Right hindlimb (tissue), 1 donor: ENCODE measurements around the gene MDC1.
"Not testable (repeated sequence)": the region's sequence is repeated elsewhere in the genome, so short reads cannot be mapped to it uniquely, and the experiment has no call there.

Experiments used
- DNase-seq: peaks from one replicate; pipeline ENCODE4 v3.0.0-alpha.2; 2018

The MDC1 gene, protein sequence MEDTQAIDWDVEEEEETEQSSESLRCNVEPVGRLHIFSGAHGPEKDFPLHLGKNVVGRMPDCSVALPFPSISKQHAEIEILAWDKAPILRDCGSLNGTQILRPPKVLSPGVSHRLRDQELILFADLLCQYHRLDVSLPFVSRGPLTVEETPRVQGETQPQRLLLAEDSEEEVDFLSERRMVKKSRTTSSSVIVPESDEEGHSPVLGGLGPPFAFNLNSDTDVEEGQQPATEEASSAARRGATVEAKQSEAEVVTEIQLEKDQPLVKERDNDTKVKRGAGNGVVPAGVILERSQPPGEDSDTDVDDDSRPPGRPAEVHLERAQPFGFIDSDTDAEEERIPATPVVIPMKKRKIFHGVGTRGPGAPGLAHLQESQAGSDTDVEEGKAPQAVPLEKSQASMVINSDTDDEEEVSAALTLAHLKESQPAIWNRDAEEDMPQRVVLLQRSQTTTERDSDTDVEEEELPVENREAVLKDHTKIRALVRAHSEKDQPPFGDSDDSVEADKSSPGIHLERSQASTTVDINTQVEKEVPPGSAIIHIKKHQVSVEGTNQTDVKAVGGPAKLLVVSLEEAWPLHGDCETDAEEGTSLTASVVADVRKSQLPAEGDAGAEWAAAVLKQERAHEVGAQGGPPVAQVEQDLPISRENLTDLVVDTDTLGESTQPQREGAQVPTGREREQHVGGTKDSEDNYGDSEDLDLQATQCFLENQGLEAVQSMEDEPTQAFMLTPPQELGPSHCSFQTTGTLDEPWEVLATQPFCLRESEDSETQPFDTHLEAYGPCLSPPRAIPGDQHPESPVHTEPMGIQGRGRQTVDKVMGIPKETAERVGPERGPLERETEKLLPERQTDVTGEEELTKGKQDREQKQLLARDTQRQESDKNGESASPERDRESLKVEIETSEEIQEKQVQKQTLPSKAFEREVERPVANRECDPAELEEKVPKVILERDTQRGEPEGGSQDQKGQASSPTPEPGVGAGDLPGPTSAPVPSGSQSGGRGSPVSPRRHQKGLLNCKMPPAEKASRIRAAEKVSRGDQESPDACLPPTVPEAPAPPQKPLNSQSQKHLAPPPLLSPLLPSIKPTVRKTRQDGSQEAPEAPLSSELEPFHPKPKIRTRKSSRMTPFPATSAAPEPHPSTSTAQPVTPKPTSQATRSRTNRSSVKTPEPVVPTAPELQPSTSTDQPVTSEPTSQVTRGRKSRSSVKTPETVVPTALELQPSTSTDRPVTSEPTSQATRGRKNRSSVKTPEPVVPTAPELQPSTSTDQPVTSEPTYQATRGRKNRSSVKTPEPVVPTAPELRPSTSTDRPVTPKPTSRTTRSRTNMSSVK (N-terminal part only)

GRCh38 chr6:30717129-30717844 is at the start of gene MDC1:
Gene MDC1, minus strand, starts transcription at chr6:30717281. Its CDS starts 2,106 bp downstream, at chr6:30715175.
- DNase-seq, result peak; percentile 100

DNA sequence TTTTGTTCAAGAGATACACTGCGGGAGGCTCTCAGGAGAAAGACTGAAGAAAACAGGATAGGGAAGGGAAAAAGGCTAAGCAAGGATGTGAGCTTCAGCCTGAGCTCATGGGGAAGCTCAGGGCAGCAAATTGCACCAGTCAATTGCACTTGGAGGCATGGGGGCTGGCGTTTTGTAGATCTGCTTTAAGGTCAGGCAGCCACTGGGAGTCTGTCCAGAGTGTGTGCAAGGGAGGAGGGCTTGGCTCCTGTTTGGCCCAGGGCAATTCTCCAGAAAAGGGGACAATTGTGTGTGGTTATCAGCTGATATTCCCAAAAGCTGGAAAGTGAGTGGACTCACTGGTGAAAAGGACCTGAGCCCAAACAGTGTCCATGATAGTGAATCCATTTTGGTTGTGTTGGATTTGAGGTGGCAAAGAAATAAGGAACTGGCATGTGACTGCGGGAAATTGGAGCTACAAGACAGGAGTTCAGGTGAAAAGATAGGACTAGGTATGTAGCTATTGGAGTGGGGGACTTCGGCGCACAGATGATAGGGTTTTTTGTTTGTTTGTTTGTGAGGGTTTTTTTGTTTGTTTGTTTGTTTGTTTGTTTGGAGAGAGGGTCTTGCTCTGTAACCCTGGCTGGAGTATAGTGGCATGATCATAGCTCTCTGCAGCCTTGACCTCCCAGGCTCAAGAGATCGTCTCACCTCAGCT is 49.5 kb upstream of the MDC1 start:
- no peak for DNase-seq

DNA sequence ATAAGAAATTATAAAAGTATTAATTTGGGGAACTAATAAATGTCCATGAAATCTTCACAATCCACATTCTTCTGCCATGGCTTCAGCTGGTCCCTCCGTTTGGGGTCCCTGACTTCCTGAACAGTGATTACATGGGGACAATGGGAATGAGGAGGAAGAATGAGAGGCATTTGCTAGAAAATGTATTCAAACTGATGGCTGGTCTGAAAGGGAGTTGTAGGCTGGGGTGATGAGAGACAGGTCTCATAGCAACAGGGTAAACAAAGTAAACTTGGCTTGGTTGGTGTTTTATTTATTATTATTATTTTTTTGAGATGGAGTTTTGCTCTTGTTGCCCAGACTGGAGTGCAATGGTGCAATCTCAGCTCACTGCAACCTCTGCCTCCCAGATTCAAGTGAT is 48.4 kb upstream of the MDC1 start:
- not testable (repeated sequence) for DNase-seq

GRCh38 chr6:30764490-30765043 is 47.5 kb upstream of the MDC1 start:
- DNase-seq, result not testable (repeated sequence)

- DNase-seq, result no peak
Observed at GRCh38 chr6:30763618-30764489, 46.8 kb upstream of the MDC1 start.

- DNase-seq, result no peak
Observed at GRCh38 chr6:30763155-30763617, 46.1 kb upstream of the MDC1 start.

- no peak for DNase-seq
Observed at GRCh38 chr6:30761791-30762429, 44.8 kb upstream of the MDC1 start.

- no peak for DNase-seq
Observed at GRCh38 chr6:30760549-30760948, 43.5 kb upstream of the MDC1 start.

DNA sequence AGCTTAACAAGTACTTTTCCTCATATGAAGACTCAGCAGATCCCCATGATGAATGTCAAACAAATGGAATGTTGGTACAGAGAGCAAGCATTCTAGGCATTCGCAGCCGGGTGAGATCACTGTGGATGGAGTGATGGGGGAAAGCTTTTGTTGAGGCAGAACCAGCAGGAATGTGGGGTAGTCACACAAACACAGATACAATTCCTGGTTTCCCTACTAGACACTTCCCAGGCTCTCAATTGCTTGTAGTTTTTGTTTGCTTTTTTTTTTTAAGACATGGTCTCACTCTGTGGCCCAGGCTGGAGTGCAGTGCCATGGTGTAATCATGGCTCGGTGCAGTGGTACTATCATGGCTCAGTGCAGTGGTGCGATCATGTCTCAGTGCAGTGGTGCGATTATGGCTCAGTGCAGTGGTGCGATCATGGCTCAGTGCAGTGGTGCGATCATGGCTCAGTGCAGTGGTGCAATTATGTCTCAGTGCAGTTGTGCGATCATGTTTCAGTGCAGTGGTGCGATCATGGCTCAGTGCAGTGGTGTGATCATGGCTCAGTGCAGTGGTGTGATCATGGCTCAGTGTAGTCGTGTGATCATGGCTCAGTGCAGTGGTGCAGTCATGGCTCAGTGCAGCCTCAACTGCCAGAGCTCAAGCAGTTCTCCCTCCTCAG is 42.6 kb upstream of the MDC1 start:
- DNase-seq, result no peak

GRCh38 chr6:30757261-30757904 is 40.3 kb upstream of the MDC1 start:
- no peak for DNase-seq

DNA sequence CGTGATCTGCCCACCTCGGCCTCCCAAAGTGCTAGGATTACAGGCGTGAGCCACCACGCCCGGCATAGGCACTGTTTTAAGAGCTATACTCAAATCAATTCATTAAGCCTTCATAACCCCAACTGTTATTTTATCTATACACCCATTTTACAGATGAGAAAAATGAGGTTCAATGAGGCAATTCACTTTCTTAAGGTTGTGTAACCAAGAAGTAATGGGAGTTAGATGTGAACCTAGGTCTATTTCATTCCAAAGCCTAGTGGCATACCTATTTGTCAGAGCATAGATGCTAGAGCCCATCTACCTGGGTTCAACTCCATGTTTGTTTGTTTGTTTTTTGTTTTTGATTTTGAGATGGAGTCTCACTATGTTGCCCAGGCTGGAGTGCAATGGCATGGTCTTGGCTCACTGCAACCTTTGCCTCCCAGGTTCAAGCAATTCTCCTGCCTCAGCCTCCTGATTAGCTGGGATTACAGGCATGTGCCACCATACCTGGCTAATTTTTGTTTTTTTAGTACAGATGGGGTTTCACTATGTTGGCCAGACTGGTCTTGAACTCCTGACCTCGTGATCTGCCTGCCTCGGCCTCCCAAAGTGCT is 39.4 kb upstream of the MDC1 start:
- DNase-seq, result not testable (repeated sequence)

DNA sequence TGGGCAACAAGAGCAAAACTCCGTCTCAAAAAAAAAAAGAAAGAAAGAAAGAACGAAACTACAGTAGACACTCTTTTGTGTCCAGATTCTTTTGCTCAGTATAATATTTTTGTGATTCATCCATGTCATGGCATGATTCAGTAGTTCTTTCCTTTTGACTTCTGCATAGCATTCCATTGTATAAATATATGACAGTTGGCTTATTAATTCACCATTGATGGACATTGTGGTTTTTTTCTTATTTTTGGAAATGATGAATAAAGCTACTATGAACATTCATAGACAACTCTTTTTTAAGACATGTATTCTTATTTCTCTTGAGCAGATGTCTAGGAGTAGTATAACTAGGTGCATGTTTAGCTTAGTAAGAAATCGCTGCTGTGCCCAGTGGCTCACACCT is 37.5 kb upstream of the MDC1 start:
- no peak for DNase-seq

- DNase-seq, result peak; percentile 91
Observed at GRCh38 chr6:30752157-30752927, 35.3 kb upstream of the MDC1 start.

DNA sequence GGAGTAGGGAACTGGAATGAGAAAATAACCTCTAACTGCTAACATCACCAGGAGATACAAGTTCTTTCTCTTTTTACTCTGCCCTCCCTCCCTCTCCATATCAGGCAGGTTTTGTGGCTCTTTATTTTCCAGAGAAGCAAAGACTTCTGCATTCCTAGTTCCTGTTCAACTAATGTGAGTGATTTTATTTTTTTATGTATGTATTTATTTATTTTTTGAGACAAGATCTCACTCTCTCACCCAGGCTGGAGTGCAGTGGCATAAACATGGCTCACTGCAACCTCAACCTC is 33.2 kb upstream of the MDC1 start:
- DNase-seq, result no peak

GRCh38 chr6:30749554-30750378 is 32.7 kb upstream of the MDC1 start:
- DNase-seq, result no peak

DNA sequence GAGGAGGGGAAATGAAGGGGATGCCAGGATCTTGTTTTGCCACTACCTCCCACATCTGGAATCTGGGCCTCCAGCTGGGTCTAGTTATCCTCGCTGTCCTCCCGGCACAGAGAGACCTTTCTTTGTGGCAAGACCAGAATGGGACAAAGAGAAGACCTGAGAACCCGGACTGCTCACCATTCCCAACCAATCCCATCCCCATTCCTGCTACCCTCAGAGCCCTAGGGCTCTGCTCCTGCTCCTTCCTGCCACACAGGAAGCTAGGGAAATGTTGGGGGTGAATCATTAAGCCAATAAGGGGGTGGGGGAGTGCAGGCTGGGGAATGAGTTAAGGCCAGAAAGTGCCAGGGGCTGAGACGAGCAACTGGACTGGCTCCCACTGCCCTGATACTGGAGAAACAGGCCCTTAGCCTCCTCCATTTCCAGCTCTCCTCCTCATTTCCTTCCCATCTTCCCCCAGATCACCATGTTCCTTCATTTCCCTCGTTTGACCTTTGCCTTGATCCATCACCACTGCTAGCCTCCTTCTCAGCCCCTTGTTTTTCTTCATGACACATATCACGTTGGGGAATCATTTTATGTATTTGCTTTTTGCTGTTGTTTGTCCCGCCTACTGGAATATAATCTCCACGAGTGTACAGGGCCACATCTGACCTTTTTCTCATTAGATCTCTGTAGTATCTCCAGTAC is 31.9 kb upstream of the MDC1 start:
- no peak for DNase-seq
